ENCODE measurements around the gene SNAPC4. TPM values are rescaled to one million over a fixed set of nuclear protein-coding genes. Genes with fewer than 3 reads are reported as not detected.
A peak's percentile ranks its signal among the peaks of the same experiment; 100 is the strongest.

Gene SNAPC4
- total RNA-seq, 4 donors from 2014 or later: 5.9 to 9.9 (median 9.6) TPM

GRCh38 chr9:136403538-136403914 lies 3.6 kb upstream of the SNAPC4 start:
- DNase-seq (ENCODE audit: low spot score in 2 of 2): no peak
- intact Hi-C loops (cut with DNase I; ENCODE audit: low total_unique reads): no loop called here
- H3K4me3 ChIP-seq (ENCODE audit: low read depth, poor library complexity, severe bottlenecking): no peak overlapping the region
- no peak for TF ChIP-seq POLR2A (IDR thresholded peaks at IDR 0.05)
- no peak for TF ChIP-seq CTCF (IDR thresholded peaks at IDR 0.05)
- 82 to 90% methylated on average over 5 of the region's 5 CpGs for WGBS, 2 donors

- TF ChIP-seq CTCF (IDR thresholded peaks at IDR 0.05) (no peak), POLR2A (IDR thresholded peaks at IDR 0.05) (no peak)
- no peak overlapping the region for H3K4me3 ChIP-seq (ENCODE audit: low read depth, poor library complexity, severe bottlenecking)
- intact Hi-C loops (cut with DNase I; ENCODE audit: low total_unique reads): no loop called here
- WGBS, 2 donors: 79 to 80% methylated on average over 11 to 13 of the region's 13 CpGs
- no peak for DNase-seq (ENCODE audit: low spot score in 2 of 2)
Measured at GRCh38 chr9:136402067-136402466, 2.1 kb upstream of the SNAPC4 start.

GRCh38 chr9:136401173-136401922 lies 1.4 kb upstream of the SNAPC4 start:
- intact Hi-C loops (cut with DNase I; ENCODE audit: low total_unique reads): no loop called here
- WGBS, 2 donors: 88 to 90% methylated on average over 18 of the region's 18 CpGs
- no peak for TF ChIP-seq CTCF (IDR thresholded peaks at IDR 0.05)
- TF ChIP-seq POLR2A (IDR thresholded peaks at IDR 0.05): no peak
- no peak overlapping the region for H3K4me3 ChIP-seq (ENCODE audit: low read depth, poor library complexity, severe bottlenecking)
- no peak for DNase-seq (ENCODE audit: low spot score in 2 of 2)

- H3K4me3 ChIP-seq (ENCODE audit: low read depth, poor library complexity, severe bottlenecking): peak overlapping the region; percentile 73
- intact Hi-C loops (cut with DNase I; ENCODE audit: low total_unique reads): no loop called here
- WGBS, 2 donors: 1 to 2% methylated on average over 25 to 33 of the region's 67 CpGs
- no peak for DNase-seq (ENCODE audit: low spot score in 2 of 2)
- TF ChIP-seq CTCF (IDR thresholded peaks at IDR 0.05) (no peak), POLR2A (IDR thresholded peaks at IDR 0.05) (no peak)
Measured at GRCh38 chr9:136399176-136400037, 563 bp downstream of the SNAPC4 start.

GRCh38 chr9:136398286-136398685 lies 1.7 kb downstream of the SNAPC4 start:
- 94 to 97% methylated on average over 12 of the region's 12 CpGs for WGBS, 2 donors
- TF ChIP-seq POLR2A (IDR thresholded peaks at IDR 0.05) (no peak), CTCF (IDR thresholded peaks at IDR 0.05) (no peak)
- no peak overlapping the region for H3K4me3 ChIP-seq (ENCODE audit: low read depth, poor library complexity, severe bottlenecking)
- no peak for DNase-seq (ENCODE audit: low spot score in 2 of 2)
- intact Hi-C loops (cut with DNase I; ENCODE audit: low total_unique reads): no loop called here
